ENCODE results near the gene SMIM36.
"Not testable (repeated sequence)": the region's sequence is repeated elsewhere in the genome, so short reads cannot be mapped to it uniquely, and the experiment has no call there.

SMIM36 gene

GRCh38 chr17:55433029-55433628, 78.1 kb downstream of the SMIM36 start:
- DNase-seq, result no peak

- peak; percentile 68 for DNase-seq
These were observed 78.8 kb downstream of the SMIM36 start for GRCh38 chr17:55432358-55433028.

DNA sequence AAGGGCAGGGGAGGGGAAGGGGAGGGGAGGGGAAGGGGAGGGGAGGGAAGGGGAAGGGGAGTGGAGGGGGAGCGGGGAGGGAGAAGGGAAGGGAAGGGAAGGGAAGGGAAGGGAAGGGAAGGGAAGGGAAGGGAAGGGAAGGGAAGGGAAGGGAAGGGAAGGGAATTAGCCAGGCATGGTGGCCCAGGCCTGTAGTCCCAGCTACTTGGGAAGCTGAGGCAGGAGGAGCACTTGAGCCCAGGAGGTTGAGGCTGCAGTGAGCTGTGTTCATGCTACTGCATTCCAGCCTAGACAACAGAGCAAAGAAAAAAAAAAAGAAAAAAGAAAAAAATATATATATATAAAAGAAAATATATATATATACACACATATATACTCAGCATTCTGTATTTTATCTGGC, 79.3 kb downstream of the SMIM36 start:
- not testable (repeated sequence) for DNase-seq

DNA sequence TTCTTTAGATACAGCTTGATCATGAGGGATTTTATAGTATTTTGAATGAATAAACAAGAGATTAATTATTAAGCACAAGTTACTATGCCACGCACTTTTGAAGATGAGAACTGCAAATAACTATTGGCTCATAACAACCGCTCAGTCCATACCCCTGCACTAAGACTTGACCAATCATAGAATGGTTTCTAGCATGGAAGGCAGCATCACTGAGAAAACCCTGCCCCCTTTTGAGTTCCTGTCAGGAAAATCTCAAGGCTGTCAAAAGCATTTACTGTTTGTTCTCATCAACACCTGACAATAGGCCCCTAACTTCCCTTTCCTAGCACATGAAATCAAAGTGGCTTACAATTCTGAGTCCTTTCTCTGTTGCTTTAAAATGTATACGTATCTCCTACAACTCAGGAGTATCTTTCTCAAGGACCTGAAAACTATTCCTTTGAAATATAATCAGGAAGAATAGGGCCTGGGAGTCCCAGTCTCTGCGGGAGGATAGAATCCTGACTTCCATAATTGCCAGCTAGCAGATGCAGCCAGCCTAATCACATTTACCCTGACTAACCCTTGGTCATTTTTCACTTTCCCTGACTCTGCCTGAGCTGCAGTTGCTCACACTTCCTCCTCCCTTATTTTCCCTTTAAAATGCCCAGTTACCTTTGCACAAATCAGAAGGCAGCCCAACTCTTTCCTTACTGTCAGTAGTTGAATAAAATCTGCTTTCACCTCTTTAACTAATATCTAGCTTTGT, 80.5 kb downstream of the SMIM36 start:
- DNase-seq, result no peak

DNA sequence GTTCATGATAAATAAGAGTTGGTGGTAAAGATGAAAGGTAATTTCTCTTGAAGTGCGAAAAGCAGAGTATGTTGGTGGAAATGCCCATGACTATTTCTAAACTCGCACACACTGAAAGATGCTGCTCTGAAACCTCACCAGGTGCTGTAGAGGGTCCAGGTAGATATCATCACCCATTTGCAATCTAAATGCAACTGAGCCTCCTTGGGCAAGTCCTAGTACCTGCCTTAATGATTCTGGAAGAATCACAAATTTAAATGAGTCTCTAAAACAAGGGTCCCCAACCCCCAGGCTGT, 83.7 kb downstream of the SMIM36 start:
- DNase-seq, result no peak

DNA sequence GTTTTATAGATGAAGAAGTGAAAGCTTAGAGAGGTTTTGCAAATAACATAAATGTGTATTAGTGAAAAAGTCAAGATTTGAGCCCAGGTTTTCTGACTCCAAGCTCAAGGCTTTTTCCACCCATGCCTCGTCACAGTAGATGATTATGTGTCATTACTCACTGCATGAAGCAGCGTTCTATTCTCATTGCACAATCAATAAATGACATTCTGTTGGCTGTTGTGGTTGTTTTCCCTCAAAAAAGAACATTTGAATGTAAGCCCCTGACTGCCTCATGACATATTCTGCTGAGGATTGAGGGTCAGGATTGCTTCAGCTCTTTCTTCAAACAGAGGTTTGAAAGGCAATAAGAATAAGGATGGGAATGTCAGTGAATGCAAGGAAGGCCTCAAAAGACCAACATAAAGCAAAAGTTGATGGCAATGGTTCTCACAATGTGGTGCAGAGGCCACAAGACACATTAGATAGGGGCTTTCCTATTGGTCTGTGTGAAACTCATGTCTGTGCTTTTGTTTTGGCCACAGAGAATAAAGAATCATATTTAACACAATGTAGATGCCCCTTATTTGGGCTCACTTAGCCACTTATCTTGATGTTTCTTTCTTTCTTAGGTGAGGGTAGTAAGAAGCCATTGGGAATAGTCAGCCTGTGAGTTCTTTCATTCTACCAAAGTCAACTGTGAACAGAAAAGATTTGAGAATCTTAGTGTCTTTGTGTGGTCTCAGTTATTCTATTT, 84.2 kb downstream of the SMIM36 start:
- no peak for DNase-seq

- DNase-seq, result no peak
These were observed 86.2 kb downstream of the SMIM36 start for GRCh38 chr17:55424893-55425540.

GRCh38 chr17:55423535-55423934, 87.7 kb downstream of the SMIM36 start:
- no peak for DNase-seq

DNA sequence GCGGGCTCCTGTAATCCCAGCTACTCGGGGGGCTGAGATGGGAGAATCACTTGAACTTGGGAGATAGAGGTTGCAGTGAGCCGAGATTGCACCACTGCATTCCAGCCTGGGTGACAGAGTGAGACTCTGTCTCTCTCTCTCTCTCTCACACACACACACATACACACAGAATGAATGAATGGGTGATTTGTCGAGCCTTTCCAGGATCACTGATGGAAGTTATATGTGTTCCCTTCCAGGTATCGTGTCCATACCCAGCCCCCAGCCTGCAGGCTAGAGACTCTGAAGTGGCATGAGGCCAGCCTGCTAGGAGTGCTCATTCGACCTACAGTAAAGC, 88.5 kb downstream of the SMIM36 start:
- not testable (repeated sequence) for DNase-seq

DNA sequence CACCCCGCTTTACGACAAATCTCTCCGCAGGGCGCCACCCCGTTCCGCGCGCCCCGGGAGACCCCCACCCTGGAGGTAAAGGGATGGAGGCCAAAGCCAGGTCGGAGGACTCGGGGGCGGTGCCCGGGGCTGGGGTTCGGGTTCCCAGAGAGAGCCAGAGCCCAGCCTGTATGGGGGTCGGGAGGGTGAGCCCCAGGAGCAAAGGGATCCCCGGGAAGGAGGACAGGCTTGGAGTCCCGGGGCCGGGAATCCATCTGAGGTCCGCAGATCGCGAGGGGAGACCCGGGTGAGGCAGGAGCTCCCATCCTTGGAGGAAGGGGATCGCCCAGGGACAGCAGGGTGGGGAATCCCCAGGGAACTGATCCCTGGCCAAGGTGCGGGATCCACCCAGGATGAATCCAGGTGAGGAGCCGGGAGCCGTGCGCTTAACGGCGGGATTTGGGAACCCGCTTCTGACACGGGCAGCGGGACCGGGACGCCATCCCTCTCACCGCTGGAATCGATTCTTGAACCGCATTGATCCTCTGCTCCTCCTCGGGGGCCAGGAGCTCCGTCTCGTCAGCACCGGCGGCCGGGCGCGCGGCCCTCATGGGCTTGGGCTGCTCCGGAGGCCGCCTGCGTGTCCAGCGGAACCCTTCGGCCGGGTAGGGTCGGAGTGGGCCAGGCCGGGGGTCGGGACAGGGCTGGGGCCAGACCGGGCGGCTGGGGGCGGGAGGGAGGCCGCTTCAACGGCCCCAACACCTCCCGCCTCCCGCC, 89.9 kb downstream of the SMIM36 start, which contains the start of gene MMD:
Gene MMD (minus strand): TSS at position 657 of the 756 bp plus-strand sequence. CDS start 140 bp downstream, at position 517.
- DNase-seq, result peak; percentile 21

DNA sequence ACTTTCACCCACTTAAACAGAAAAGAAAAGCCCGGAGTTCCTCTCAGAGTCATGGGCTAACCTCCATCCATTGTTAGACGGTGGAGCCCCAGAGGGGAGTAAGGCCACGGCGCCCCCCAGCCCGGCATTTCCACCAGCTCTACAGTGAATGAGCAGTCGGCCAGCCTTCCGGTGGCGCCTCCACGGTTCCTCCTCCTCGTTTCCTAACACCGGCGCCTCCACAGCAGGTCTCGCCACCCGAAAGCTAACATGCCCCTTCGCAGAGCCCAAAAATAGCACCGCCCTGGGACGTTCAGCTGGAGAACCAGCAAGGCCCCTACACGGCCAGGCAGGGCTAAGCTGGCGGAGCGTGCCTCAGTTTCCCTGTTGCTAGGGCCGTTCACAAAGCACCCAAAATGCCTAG, 90.5 kb downstream of the SMIM36 start:
- peak; percentile 61 for DNase-seq

- DNase-seq, result peak; percentile 79
These were observed 91.0 kb downstream of the SMIM36 start for GRCh38 chr17:55420067-55420775.

DNA sequence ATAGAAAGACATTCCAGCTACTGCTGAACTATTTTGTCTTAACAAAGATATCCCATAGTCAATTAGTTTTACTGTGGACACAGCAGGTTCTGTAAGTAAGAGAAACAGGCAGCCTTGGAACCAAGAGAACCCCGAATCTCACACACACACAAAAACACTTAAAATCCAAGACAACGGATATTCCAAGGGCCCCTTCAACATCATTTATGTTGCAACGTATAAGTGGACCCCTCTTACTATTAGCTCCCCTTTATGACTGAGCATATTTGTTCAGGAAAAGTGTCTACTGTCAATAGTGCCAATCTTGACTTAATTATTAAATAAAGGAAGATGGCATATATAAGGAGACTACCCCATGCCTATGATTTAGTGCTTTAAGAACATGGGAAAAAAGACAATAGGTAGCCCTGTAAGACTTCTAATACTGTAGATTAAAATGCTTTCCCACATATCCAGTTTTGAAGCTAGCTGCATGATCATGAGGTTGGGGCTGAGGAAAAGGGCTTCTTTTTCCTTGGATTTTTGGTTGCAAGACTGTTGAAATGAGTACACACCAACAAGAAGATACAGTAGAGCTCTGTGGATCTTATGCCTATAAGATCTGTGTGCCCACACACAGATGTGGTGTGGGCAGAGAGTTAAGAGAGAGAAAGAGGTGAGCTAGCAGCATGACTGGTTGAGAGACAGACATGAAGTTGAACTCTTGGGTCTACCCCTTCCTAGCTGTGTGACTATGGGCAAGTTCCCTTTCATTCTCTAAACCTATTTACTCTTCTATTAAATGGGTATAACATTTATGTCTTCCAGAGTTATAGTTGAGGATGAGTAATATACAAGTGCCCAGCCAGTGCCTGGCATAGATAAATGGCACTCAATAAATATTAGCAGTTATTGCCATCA, 92.6 kb downstream of the SMIM36 start:
- DNase-seq, result no peak

DNA sequence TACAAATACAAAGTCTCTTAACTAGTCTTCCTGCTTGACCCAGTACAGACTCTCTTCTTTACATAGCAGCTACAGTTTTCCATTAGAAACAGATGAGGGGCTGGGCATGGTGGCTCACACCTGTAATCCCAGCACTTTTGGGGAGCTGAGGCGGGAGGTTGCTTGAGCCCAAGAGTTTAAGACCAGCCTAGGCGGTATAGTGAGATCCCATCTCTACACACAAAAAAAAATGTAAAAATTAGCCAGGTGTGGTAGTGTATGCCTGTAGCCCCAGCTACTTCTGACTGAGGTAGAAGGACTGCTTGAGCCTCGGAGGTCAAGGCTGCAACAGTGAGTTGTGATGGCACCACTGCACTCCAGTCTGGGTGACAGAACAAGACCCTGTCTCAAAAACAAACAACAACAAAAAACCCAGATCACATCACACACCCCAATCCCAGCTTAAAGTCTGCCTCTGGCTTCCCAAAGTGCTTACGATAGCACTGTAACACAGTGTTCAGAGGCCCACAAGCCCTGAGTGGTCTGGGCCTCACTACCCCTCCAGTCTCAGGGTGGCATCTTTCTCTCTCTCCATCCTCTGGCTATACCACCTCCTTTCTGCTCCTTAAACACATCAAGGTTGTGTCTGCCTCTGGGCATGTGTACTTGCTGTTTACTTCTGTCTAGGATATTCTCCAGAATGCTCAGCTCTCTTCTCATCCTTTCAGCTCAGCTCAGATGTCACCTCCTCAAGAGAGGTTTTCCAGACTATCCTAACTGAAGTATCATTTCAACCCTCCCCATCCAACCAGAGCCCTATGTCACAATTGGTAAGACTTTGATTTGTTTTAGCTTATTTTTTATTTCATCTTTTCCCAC, 93.6 kb downstream of the SMIM36 start:
- no peak for DNase-seq

GRCh38 chr17:55416470-55417052, 94.7 kb downstream of the SMIM36 start:
- DNase-seq, result no peak

- peak; percentile 28 for DNase-seq
These were observed 95.3 kb downstream of the SMIM36 start for GRCh38 chr17:55416000-55416399.

GRCh38 chr17:55414983-55415382, 96.3 kb downstream of the SMIM36 start:
- DNase-seq, result no peak

DNA sequence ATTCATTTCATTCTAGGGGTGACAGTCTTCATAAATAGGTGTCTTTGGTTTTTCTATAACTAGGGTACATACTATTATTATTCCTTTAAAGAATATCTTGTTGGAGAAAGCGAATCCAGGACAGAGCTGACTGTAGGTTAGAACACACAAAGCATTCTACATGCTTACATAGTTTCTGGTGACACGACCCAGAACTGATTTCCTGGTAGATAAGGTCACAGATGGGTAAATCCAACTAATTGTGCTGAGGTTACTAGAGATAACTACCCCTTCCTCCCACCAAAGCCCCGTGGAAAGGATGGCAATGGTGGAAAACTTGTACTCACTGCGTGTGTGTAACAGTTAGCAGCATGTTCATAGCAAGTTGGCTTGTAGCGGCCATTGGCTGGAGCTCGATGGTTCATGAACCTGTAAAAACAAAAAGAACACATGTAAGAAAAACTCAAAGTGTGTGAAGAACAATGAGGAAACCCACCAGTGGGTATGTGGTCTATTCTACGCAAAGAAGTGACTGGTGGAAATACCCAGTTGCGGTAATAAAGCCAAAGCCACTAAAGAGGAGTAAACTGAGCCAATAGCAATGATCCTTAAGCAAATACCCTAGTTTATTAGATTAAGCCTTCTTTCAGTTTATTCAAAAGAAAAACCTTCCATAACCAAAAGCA, 97.3 kb downstream of the SMIM36 start:
- no peak for DNase-seq

DNA sequence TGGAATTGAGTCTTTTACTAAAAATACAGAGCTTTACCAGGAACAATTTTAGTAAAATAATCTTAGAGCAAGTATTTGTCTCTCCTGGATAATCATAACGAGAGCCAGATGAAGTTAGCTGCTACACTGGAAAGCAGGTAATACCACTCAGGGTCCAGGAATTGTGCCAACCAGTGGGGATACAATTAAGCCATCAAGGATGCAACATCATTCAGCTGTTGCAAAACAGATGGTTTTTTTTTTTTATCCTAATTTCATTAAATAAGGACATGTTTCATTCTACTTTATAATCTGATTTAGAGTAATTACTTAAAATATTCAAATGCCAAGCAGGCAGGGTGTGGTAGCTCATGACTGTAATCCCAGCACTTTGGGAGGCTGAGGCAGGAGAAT, 99.8 kb downstream of the SMIM36 start:
- DNase-seq, result no peak

All from hematopoietic multipotent progenitor cell treated with erythropoietin and hydrocortisone succinate and interleukin-3 and kit ligand, for 4 days (in vitro differentiated cells).